DOHH2 (cell line): ENCODE measurements around the gene KMT2B.

Source experiments
- EZH2phosphoT487 ChIP-seq: fragments of 200-600 bp; sonication (generic); IDR thresholded peaks from 2 replicates; pipeline ENCODE4 v1.6.1; 2017; ENCODE audit warnings: borderline replicate concordance, mild to moderate bottlenecking, antibody characterized with exemption, low read length, moderate library complexity, mixed read lengths
- TF ChIP-seq, protein P1 (sequence below): fragments of 200-600 bp; sonication (generic); IDR thresholded peaks from one replicate; pipeline ENCODE4 v1.5.1; 2014; ENCODE audit warnings: antibody characterized with exemption, mild to moderate bottlenecking, low read depth, low read length; ENCODE audit not compliant: poor library complexity, severe bottlenecking

DNA sequence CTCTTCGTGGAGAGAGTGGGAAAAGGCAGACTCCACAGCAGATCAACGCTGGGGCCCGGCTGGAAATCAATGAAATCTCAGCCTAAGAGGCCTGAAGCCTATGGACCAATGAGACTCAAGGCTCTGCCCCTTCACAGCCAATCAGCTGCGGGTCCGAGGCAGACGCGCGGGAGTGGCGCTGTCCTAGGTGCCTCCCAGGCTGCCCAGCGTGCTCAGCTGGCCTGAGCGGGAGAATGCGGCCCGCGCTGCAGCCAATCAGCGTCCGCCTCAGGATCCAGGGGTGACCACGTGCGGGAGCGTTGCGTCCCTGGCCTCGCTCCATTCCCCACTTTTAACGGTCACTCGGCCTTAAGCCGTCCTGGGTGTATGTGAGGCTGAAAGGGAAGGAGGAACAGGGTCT, 13.6 kb upstream of the KMT2B start, which contains the start of gene ZBTB32:
- TF ChIP-seq, protein P1, sequence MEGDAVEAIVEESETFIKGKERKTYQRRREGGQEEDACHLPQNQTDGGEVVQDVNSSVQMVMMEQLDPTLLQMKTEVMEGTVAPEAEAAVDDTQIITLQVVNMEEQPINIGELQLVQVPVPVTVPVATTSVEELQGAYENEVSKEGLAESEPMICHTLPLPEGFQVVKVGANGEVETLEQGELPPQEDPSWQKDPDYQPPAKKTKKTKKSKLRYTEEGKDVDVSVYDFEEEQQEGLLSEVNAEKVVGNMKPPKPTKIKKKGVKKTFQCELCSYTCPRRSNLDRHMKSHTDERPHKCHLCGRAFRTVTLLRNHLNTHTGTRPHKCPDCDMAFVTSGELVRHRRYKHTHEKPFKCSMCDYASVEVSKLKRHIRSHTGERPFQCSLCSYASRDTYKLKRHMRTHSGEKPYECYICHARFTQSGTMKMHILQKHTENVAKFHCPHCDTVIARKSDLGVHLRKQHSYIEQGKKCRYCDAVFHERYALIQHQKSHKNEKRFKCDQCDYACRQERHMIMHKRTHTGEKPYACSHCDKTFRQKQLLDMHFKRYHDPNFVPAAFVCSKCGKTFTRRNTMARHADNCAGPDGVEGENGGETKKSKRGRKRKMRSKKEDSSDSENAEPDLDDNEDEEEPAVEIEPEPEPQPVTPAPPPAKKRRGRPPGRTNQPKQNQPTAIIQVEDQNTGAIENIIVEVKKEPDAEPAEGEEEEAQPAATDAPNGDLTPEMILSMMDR = no peak
- no peak for TF ChIP-seq EZH2phosphoT487
